T-helper 2 cell treated with Interferon-gamma antibody and Interleukin-4, amounts not matched to agents 100 ng/mL and 5 ng/mL, for 36 hours (primary cell): Measurements from ENCODE around the gene ABCC9. TPM values are rescaled to one million over a fixed set of nuclear protein-coding genes. Genes with fewer than 3 reads are reported as not detected.
"Not testable (repeated sequence)": the region's sequence is repeated elsewhere in the genome, so short reads cannot be mapped to it uniquely, and the experiment has no call there.

Experiments
- intact Hi-C: fragments of 100-400 bp; cut with micrococcal nuclease; formaldehyde crosslinking; loops from one replicate; pipeline ENCODE4 v1.15.1; 2023
- total RNA-seq: library from RNA; stranded (reverse); gene quantifications from 2 replicates; pipeline ENCODE4 v1.2.3, GENCODE V29; 2022

Gene ABCC9
- total RNA-seq, 1 donor from 2014 or later, result 0.02 TPM

DNA sequence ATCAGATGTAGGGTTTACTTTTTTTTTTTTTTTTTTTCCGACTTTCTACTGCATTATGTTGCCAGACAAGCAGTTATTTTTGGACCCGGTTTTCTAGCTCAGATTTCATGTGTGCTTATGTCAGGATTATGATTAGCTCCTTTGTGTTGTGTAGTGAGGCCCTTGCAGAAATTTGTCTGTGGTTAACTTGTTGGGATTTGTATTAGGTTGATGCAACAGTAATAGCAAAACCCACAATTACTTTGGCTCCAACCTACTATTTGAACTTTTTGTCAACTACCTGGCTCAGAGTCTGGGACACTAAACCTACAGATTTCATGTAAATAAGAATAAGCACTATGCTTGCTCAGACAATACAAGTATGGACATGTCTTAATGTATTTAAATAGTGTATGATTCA, 122.6 kb downstream of the ABCC9 start:
- intact Hi-C loops, result no loop called here

DNA sequence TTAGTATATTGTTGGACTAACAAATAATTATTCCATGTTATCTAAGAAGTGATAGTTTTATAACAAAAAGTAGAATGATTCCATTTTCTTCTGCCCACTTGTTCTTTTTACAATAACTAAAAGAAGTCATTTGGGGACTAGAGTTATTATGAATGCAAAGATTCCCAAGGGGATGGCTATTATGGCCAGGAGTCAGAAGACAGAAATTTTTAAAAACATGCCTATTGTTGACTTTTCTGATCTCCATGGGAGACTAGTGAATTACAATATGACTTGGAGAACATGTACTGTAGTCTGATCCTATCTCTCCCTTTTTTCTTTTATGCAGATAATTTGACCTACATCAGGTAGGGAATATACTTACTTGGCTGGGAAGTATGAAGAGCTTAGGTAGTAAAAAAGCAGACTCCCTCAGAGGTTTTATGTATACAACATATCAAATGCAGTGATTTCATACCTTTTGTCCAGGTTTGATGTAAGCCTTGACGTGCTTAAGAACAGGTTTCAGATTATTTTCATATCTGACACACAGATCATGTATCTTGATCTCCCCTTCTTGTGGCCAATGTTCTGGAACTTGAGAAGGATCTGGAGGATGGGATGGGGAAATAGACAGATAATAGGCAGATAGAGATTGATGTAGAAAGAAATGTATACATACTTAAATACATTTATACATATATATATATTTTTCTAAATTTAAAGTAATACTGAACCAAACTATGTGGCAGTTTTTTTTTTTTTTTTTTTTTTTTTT, 125.7 kb downstream of the ABCC9 start:
- intact Hi-C loops, result no loop called here

DNA sequence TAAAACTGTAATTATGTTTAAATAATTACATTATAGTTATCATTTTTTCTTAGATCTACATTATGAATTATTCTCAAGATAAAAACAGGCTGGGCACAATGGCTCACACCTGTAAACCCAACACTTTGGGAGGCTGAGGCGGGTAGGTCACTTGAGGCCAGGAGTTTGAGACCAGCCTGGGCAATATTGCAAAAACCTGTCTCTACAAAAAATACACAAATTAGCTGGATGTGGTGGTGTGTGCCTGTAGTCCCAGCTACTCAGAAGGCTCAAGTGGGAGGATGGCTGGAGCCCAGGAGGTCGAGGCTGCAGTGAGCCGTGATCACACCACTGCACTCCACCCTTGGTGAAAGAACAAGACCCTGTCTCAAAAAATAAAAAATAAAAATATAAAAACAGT, 126.4 kb downstream of the ABCC9 start:
- intact Hi-C loops, result no loop called here

DNA sequence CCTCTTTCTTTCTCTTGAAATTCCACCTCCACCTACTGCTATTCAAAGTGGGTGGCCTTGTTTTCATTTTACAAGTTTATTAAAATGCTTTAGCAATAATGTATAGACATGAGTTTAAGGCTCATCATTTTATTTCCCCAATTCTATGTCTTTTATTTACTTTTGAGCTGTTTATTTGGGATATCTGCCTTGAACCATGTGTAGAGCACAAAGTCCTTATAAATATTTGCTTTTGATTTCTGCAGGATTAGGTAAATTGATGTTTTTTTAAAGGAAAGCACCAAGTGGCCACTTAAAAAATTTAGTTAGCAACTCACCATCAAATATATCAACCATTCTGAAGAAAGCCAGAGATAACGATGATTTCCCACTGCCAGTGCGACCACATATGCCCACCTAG, 126.9 kb downstream of the ABCC9 start:
- intact Hi-C loops, result no loop called here

DNA sequence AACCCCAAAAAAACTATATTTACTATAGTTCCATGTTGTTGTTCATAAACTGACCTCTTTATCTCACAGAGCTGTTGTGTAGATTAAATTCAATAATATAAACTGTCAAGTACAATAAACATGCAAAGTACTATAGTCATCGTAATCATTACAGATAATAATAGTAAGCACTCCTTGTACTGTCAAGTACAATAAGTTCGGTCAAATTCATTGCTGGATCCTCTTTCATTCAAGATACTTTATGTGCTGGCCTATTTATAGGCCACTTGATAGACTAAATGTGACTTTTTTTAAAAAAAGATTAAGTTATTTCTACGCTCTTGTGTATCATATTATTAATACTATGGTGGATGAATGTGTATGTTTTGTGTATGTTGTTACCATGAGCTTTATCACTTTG, 127.5 kb downstream of the ABCC9 start:
- intact Hi-C loops, result no loop called here

DNA sequence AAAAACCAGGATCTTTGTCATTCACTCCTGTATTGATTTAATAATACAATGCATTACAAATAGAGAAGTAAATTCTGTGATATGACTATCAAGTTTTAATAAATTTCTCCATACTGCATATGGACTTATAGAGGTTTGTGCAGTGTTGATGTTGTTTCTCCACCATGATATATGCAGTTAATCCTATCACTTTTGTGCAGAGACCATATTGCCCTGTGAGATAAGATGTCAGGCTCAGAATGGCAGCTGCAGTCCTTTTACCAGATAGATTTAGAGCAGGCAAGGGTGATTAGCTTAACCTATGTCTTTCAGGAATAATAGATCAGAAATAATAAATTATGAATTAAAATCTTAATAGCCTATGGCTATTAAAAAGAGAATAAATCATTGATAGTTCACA, 128.1 kb downstream of the ABCC9 start:
- intact Hi-C loops, result no loop called here

DNA sequence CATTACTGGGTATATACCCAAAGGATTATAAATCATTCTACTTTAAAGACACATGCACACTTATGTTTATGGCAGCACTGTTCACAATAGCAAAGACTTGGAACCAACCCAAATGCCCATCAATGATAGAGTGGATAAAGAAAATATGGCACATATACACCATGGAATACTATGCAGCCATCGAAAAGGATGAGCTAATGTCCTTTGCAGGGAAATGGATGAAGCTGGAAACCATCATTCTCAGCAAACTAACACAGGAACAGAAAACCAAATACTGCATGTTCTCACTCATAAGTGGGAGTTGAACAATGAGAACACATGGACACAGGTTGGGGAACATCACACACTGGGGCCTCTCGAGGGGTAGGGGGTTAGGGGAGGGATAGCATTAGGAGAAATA, 128.9 kb downstream of the ABCC9 start:
- intact Hi-C loops, result not testable (repeated sequence)

DNA sequence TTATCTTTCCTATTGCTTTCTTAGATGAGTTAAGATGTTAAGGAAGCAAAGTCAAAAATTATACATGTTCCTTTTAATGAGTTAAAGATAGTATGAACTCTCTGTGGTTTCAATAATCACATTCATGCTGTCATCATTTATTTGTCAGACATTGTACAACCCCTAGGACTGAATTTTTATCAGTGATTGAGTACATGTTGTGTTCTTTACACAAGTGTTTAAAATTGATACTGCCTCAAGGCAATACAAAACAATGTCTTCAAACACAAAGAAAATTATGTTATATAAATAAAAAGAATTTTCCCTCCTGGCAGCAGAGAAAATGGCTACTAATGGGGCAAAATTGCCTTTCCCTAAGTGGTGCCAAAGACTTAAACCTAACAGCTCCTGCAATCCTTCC, 132.1 kb downstream of the ABCC9 start:
- intact Hi-C loops, result no loop called here

DNA sequence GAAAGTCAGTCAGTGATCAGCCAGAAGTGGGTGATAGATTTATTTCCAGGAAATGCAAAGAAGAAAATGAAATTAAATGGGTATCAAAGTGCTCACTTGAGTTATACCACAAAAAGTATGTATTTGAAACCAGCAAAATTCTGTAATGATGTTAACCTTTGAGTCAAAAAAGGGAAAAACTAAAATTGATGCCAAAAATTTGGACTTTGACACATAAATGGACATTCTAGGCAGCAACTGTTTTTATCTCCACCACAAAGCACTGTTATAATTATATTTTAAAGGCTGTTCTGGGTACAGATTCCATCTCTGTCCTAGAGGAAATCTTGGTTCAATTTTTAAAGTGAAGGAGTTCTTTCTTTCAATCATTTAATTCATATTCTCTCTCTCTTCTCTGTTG, 135.0 kb downstream of the ABCC9 start:
- intact Hi-C loops, result no loop called here

DNA sequence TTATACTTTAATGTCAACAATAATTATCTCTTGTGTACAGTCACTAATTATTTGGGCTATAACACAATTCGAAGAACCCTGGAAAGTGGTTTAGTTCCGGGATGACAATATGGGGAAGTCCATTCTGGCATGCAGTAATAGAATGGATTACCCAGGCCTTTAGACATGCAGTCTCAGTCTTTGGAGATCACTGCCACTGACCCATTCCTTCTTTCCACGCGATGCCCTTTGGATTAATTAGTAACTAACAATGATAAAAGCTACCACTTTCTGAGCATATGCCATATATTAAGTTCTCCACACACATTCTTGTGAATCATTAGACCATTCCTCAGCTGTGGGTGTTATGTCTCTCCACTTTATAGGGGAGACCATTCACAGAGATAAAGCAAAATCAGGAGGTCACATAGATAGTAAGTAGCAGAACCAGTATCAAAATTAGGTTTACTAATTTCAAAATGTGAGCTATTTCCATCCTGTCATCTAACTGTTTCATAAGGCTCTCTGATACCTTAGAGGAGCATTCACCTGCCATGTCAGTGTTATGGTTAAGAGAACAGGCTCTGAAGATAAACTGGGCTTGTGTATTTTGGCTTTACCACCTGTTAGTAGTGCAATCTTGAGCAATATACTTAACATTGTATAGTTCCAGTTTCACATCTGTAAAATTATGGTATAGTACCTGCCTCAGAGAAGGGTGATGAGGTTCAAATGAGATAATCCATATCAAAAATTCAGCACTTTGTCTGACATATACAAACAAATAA, 139.5 kb downstream of the ABCC9 start:
- intact Hi-C loops, result no loop called here

DNA sequence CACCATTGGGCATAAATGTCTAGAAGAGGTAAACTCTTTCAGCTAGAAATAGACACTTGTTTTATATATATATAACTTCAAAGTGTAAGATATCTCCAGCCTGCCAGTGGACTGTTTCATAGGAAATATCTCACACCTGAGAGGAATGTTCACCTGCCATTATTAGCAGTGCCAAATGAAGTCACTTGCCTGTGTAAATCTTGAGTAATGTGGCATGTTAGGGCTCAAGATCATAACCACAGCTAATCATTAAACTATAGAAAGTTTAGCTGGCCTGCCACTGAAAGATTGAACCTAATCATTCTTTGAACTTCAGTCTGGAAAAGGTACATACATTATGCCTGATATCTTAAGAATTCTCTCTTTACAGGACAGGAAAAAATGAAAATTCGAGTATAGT, 141.2 kb downstream of the ABCC9 start:
- intact Hi-C loops, result no loop called here

DNA sequence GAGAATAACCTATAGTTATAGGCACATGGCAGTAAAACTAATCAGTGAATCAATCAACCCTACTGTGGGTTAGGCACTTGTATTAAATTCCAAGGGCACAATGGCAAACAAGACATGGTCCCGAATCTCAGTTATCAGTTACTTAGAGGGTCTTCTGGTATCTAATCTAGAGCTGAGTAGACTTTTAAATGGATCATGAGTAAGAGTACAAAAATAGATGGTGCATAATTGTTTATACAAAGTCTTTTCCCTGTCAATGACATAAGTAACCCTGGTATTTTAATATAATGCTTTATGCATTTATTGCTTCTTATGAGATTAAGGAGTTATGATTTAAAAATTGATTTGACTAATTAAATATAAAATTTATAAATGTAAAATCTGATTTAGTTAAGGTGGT, 143.7 kb downstream of the ABCC9 start:
- intact Hi-C loops, result no loop called here

DNA sequence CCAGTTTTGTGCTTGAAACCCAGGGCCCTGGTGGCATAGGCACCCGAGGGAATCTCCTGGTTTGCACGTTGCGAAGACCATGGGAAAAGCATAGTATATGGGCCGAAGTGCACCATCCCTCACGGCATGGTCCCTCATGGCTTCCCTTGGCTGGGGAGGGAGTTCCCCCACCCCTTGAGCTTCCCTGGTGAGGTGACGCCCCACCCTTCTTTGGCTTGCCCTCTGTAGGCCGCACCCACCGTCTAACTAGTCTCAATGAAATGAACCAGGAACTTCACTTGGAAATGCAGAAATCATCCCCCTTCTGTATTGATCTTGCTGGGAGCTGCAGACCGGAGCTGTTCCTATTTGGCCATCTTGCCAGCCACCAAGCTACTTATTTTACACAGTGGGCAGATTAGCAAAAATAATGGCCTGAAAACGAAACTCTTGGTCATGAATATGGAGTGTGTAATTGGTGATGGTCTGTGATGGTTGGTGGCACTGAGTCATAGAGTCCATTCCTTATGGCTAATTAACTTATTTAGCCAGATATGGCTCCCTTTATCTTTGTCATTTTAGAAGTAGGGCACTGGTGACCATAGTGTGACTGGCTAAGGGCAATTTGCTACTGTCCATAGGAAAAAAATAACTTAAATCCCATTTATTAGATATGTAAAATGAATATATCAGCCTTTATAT, 145.4 kb downstream of the ABCC9 start:
- intact Hi-C loops, result no loop called here

DNA sequence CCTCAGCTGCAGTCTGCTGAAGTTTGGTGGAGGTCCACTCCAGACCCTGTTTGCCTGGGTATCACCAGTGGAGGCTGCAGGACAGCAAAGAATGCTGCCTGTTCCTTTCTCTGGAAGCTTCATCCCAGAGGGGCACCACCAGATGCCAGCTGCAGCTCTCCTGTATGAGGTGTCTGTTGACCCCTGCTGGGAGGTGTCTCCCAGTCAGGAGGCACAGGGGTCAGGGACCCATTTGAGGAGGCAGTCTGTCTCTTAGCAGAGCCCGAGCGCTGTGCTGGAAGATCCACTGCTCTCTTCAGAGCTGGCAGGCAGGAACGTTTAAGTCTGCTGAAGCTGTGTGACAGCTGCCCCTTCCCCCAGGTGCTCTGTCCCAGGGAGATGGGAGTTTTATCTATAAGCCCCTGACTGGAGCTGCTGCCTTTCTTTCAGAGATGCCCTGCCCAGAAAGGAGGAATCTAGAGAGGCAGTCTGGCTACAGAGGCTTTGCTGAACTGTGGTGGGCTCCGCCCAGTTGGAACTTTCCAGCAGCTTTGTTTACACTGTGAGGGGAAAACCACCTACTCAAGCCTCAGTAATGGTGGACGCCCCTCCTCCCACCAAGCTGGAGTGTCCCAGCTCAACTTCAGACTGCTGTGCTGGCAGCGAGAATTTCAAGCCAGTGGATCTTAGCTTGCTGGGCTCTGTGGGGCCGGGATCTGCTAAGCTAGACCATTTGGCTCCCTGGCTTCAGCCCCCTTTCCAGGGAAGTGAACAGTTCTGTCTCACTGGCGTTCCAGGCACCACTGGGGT, 146.2 kb downstream of the ABCC9 start:
- intact Hi-C loops, result not testable (repeated sequence)

DNA sequence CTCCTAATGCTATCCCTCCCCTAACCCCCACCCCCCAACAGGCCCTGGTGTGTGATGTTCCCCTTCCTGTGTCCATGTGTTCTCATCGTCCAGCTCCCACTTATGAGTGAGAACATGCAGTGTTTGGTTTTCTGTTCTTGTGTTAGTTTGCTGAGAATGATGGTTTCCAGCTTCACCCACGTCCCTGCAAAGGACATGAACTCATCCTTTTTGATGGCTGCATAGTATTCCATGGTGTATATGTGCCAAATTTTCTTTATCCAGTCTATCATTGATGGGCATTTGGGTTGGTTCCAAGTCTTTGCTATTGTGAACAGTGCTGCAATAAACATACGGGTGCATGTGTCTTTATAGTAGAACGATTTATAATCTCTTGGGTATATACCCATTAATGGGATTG, 151.5 kb downstream of the ABCC9 start:
- intact Hi-C loops, result not testable (repeated sequence)

DNA sequence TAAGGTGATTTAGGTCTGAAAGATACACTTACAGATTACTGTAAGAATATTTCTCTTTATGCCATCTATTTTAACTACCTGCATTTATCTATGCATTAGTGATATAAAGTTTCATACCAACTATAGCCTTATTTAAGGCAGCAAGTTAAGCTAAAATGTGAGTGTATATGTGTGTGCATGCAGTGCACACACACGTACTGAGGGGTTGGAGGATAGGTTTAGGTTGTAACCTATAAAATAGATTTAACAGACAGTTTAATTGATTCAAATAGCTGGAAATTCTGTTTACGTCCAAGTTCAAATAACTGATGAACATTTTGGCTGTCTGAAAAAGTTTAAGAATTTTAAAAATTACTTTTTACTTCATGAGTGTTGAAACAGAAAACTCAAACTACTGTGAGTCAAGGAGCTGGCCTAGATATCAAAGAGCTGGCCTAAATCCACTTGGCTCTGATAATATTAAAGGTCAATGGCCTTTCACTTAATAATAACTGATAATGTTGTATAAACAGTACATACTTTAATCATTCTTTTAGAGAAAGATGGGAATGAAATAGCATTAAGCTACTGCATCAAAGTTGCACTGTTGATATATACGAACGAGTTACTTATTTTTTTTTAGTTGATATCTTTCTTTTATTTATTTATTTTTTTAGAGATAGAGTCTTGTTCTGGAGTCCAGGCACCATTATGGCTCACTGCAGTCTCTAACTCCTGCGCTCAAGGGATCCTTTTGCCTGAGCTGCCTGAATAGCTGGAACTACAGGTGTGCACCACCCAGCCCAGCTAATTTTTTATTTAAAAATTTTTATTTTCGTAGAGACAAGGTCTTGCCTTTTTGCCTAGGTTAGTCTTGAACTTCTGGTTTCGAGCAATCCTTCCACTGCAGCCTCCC, 152.9 kb downstream of the ABCC9 start:
- intact Hi-C loops, result no loop called here

DNA sequence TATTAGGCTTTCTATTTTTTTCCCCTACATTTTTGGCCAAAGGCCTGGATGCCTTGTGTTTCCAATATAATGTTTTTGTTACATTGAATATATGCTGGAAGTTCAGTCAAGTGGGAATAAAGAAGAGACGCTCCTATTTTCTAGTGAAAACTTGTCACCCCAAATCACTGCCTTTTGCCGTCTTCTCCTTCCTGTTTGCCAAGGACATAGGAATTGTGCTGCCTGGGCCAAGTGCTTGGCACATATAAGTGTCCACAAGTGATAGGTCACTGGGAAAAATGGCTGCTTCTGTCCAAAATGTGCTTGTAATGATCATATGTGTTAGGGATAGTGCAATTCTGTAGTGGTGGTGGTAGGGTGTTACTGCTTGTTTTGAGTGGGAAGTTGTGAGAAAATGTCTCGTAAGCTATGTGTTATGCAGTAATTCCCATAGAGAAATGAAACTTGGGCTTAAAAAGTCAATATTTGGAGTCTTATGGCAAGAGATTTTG, 155.1 kb downstream of the ABCC9 start:
- intact Hi-C loops, result no loop called here

DNA sequence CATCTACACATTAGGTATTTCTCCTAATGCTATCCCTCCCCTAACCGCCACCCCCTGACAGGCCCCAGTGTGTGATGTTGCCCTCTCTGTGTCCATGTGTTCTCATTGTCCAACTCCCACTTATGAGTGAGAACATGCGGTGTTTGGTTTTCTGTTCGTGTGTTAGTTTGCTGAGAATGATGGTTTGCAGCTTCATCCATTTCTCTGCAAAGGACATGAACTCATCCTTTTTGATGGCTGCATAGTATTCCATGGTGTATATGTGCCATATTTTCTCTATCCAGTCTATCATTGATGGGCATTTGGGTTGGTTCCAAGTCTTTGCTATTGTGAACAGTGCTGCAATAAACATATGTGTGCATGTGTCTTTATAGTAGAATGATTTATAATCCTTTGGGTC, 158.5 kb downstream of the ABCC9 start:
- intact Hi-C loops, result not testable (repeated sequence)

DNA sequence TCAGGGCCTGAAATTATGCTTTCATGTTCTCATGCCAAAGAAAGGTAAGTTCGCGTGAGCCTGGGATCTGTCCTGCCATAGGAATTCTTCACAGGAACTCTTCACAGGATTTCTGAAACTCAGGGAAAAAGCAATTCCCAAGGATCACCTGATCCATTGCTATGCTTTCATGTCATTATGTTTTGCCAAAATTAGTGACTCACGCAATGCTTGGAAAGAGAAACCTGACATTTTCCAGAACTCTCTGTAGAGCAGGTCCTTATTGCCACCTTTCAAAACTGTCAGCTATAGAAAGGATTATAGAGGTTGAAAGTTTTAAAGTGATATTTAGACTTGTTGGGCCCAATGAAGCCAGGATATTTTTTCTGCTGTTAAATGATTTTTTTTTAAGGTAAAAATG, 160.4 kb downstream of the ABCC9 start:
- intact Hi-C loops, result no loop called here

DNA sequence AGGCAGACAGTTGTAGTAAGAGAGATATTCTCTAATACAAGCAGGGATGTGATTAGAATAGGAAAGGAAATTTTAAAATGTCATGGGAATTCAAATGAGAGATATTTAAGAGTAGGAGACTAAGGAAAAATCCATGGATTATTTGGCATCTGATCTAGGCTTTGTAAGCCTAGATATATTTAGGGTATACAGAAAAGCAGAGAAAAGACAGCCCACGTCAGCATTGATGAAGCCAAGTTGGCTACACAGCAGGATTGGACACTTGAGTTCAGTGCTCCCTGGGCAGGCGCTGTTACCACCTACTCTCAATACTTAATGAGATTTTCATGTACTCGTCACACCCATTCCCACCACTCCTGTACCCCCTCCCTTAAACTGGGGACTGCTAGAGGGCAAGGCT, 165.1 kb downstream of the ABCC9 start:
- intact Hi-C loops, result loop anchor here (5.0 kb wide), 1 partner anchor 166 kb away; the partner anchor contains the start of gene ABCC9
